Smooth muscle cell (in vitro differentiated cells): ENCODE results near the gene RCAN1. TPM values are rescaled to one million over a fixed set of nuclear protein-coding genes. Genes with fewer than 3 reads are reported as not detected.

Experiments used
- DNase-seq: peaks from one replicate; lab custom pipeline; 2025; ENCODE audit not compliant: unreplicated experiment; lab: John Stamatoyannopoulos, UW
- H2AFZ ChIP-seq: fragments of 200-600 bp; sonication (generic); 2 replicates; pipeline ENCODE4 v1.6.0; 2016; ENCODE audit warnings: antibody characterized with exemption, low read depth, mild to moderate bottlenecking
- H3F3A ChIP-seq: fragments of 200-600 bp; sonication (generic); 2 replicates; pipeline ENCODE4 v1.6.0; 2017; ENCODE audit warnings: antibody characterized with exemption, low read depth
- H3K27ac ChIP-seq: fragments of 200-600 bp; sonication (generic); 2 replicates; pipeline ENCODE4 v1.5.1; 2016; ENCODE audit warnings: low read depth, mild to moderate bottlenecking
- H3K27me3 ChIP-seq: fragments of 200-600 bp; sonication (generic); 2 replicates; pipeline ENCODE4 v1.6.1; 2016; ENCODE audit warnings: low read depth, mild to moderate bottlenecking
- H3K36me3 ChIP-seq: fragments of 200-600 bp; sonication (generic); 2 replicates; pipeline ENCODE4 v1.5.1; 2016; ENCODE audit warnings: low read depth
- H3K4me1 ChIP-seq: fragments of 200-600 bp; sonication (generic); 2 replicates; pipeline ENCODE4 v1.5.1; 2016; ENCODE audit warnings: low read depth
- H3K4me2 ChIP-seq: fragments of 200-600 bp; sonication (generic); 2 replicates; pipeline ENCODE4 v1.6.0; 2016; ENCODE audit warnings: mild to moderate bottlenecking
- H3K4me3 ChIP-seq: fragments of 200-600 bp; sonication (generic); 2 replicates; pipeline ENCODE4 v1.5.1; 2016; ENCODE audit warnings: mild to moderate bottlenecking
- H3K79me2 ChIP-seq: fragments of 200-600 bp; sonication (generic); 2 replicates; pipeline ENCODE4 v1.6.0; 2016; ENCODE audit warnings: low read depth, mild to moderate bottlenecking
- H3K9ac ChIP-seq: fragments of 200-600 bp; sonication (generic); 2 replicates; pipeline ENCODE4 v1.6.0; 2016; ENCODE audit warnings: low read depth
- H3K9me3 ChIP-seq: fragments of 200-600 bp; sonication (generic); replicated peaks from 2 replicates; pipeline ENCODE4 v1.5.1; 2016; ENCODE audit warnings: low read depth
- H4K20me1 ChIP-seq: fragments of 200-600 bp; sonication (generic); 2 replicates; pipeline ENCODE4 v1.6.0; 2016; ENCODE audit warnings: low read depth
- CTCF ChIP-seq: fragments of 200-600 bp; sonication (generic); IDR thresholded peaks from 2 replicates; pipeline ENCODE4 v1.5.1; 2017; ENCODE audit warnings: borderline replicate concordance, mild to moderate bottlenecking, antibody characterized with exemption; ENCODE audit not compliant: insufficient read depth, poor library complexity, severe bottlenecking
- WGBS: methylation state at CpG from one replicate; pipeline ENCODE4 v1.1.7; 2016; ENCODE audit warnings: low lambda C conversion rate; 5-methylcytosine and 5-hydroxymethylcytosine counted together
- polyA plus RNA-seq: library from polyadenylated mRNA; unstranded; fragments of >200 nt; fragmentation: Nextera tagmentation; extraction: Ambion mirVana; gene quantifications from 2 replicates; pipeline ENCODE4 v1.2.1, GENCODE V29; 2016
- total RNA-seq: library from RNA; depleted of rRNA; stranded (reverse); fragments of >200 nt; gene quantifications from 2 replicates; pipeline ENCODE4 v1.2.3, GENCODE V29; 2014

Gene RCAN1
- total and polyA plus RNA-seq, 2 experiments from 2014 or later: 77.3 to 155 TPM

- Histone ChIP-seq H3F3A (no peaks in the 10 kb centered on the region), H3K4me3 (no peak overlapping the region), H2AFZ (no peak overlapping the region), H4K20me1 (no peaks in the 10 kb centered on the region), H3K79me2 (no peaks in the 10 kb centered on the region), H3K9ac (no peak overlapping the region), H3K27me3 (no peaks in the 10 kb centered on the region), H3K4me1 (no peaks in the 10 kb centered on the region), H3K9me3 (no peaks in the 10 kb centered on the region), H3K27ac (no peak overlapping the region), H3K36me3 (no peaks in the 10 kb centered on the region), H3K4me2 (no peak overlapping the region)
- DNase-seq: no peak
- no peak for TF ChIP-seq CTCF
- WGBS: 85% methylated on average over 5 of the region's 5 CpGs
Measured at GRCh38 chr21:34511181-34511580, 103.7 kb downstream of the RCAN1 start.

GRCh38 chr21:34510148-34511142 lies 104.5 kb downstream of the RCAN1 start:
- H3K9ac ChIP-seq: no peak overlapping the region
- H3K27ac ChIP-seq: no peak overlapping the region
- H3K36me3 ChIP-seq: no peaks in the 10 kb centered on the region
- WGBS: 80% methylated on average over 15 of the region's 15 CpGs
- no peaks in the 10 kb centered on the region for H3K9me3 ChIP-seq
- no peak overlapping the region for H3K4me2 ChIP-seq
- peak; percentile 65 for TF ChIP-seq CTCF
- no peaks in the 10 kb centered on the region for H3K27me3 ChIP-seq
- no peaks in the 10 kb centered on the region for H3K79me2 ChIP-seq
- no peaks in the 10 kb centered on the region for H3K4me1 ChIP-seq
- H2AFZ ChIP-seq: no peak overlapping the region
- H4K20me1 ChIP-seq: no peaks in the 10 kb centered on the region
- H3F3A ChIP-seq: no peaks in the 10 kb centered on the region
- H3K4me3 ChIP-seq: no peak overlapping the region
- no peak for DNase-seq

- DNase-seq: no peak
- WGBS: 96% methylated on average over 4 of the region's 4 CpGs
- Histone ChIP-seq H3K4me1 (no peaks in the 10 kb centered on the region), H2AFZ (no peak overlapping the region), H3K9me3 (no peaks in the 10 kb centered on the region), H3K36me3 (no peaks in the 10 kb centered on the region), H3K4me3 (no peak overlapping the region), H3F3A (no peaks in the 10 kb centered on the region), H4K20me1 (no peaks in the 10 kb centered on the region), H3K79me2 (no peaks in the 10 kb centered on the region), H3K27me3 (no peaks in the 10 kb centered on the region), H3K9ac (no peak overlapping the region), H3K27ac (no peak overlapping the region), H3K4me2 (no peak overlapping the region)
- TF ChIP-seq CTCF: no peak
Measured at GRCh38 chr21:34509151-34509550, 105.8 kb downstream of the RCAN1 start.
